ELF-1 (cell line): ENCODE data around the gene HDAC4.
A peak's percentile ranks its signal among the peaks of the same experiment; 100 is the strongest.

Experiments used
- DNase-seq: peaks from one replicate; pipeline ENCODE4 v3.0.0-alpha.2; 2016; ENCODE audit warnings: low read depth, low spot score

HDAC4 gene

DNA sequence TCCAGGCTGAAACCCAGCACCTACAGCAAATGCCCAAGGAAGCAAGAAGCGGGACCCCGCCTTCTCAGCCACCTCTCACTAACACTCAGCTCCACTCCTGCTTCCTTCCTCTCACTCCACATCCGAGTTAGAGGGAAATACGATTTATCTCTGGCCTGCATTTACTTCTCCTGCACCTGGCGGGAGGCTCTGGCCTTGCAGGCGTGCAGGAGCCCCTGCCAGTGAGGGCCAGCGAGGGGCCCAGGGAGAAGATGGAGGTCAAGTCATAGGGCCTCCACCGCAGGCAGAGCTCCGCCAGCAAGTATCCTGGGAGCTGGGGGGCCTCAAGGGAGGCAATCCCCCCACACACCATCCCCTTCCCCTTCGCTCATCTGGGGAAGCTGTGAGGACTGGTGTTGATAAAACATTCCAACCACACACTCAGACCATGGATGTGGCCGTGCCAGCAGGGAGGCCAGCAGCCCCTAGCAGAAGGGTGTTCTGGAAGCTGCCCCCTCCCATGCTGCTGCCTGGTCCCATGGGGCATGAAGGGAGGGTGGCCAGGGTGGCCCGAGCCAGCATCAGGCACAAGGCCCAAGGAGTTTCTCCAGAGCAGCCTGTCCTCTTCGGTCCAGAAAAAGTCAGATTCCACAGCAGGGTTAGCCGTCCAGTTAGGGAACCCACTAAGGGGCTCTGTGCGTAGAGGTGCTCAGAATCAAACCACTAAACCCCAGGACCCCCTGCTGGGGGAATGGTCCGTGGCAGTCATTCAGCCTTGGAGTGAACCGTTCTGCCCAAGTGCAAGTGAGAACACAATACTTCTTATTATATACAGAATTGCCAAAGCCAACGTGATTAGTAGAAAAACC is 91.2 kb downstream of the HDAC4 start:
- no peak for DNase-seq

DNA sequence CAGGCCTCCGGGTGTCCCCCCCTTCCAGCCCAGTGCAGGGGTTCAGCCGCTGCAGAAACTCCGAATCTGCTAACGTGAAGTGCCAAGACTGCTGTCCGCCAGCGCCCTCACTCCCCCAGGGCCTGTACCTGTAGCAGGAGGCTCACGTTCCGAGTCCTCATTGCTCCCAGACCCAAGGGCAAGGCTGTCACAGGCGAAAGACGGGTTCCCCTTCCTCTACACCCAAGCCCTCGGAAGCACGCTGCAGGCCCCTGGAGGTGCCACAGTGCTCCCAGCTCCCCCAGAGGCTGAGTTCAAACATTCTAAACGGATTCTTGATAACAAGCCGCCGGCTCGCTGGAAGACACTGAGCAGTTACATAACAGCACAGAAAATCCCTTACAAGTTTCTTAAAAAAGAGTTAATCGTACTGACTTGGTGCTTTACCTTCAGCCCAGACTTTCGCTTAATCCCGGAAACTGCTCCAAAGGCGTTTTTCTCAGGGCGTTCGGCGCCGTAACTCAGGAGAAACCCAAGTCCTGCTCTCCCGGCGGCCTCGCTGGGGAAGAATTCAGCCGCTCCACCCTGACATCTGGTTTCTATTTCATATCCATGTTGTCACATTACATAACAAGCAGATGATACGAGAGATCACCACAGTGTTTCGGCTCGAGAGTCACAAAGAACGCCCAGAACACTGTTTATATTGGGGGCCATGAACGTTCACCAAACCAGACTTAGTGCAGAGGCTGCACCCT is 92.0 kb downstream of the HDAC4 start:
- DNase-seq = no peak

DNA sequence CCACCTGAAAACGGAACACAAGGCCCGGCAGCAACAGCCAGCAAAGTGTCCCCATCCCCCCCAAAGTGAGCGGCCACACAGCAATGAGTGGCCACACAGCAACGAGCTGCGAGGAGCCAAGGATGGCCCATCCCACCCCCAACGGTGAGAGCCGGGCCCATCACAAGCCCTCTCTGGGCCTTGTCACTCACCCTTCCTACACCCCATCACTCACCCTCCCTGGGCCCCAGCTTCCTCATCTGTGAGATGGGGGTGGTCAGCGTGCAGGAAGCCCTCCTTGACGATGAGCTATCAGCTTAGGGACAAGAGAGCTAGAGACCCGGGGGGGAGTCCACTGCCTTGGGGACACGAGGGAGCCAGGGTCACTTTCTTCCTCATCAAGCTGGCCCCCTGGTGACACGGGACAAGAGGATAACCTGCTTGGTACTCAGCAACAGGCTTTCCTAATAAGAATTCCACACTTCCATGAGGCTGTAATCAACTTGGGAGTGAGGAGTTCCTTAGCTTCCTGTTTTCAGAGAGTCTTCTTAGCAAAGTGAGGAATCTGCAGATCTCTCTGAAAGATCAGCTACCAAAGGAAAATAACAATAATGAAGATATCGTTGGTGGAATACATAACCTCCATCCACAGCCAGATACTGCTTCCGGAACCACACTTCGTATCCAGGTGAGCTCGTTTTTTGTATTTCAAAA is 92.8 kb downstream of the HDAC4 start:
- DNase-seq = no peak

DNA sequence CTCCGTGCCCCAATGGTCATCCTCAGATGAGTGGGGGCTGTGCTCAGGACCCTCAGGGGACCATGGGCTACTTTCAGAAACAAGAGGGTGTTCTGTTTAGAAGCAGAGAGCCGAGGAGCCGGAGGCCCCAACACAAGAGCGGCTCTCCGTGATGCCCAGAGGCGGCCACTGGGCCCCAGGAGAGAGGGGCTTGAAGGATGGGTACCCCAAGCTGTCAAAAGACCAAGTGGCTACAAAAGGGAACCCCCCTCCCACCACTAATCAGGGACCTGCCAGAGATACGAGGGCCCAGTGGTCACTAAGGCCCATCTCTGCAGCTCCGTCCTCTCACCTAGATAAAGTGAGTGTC is 93.6 kb downstream of the HDAC4 start:
- DNase-seq = no peak

DNA sequence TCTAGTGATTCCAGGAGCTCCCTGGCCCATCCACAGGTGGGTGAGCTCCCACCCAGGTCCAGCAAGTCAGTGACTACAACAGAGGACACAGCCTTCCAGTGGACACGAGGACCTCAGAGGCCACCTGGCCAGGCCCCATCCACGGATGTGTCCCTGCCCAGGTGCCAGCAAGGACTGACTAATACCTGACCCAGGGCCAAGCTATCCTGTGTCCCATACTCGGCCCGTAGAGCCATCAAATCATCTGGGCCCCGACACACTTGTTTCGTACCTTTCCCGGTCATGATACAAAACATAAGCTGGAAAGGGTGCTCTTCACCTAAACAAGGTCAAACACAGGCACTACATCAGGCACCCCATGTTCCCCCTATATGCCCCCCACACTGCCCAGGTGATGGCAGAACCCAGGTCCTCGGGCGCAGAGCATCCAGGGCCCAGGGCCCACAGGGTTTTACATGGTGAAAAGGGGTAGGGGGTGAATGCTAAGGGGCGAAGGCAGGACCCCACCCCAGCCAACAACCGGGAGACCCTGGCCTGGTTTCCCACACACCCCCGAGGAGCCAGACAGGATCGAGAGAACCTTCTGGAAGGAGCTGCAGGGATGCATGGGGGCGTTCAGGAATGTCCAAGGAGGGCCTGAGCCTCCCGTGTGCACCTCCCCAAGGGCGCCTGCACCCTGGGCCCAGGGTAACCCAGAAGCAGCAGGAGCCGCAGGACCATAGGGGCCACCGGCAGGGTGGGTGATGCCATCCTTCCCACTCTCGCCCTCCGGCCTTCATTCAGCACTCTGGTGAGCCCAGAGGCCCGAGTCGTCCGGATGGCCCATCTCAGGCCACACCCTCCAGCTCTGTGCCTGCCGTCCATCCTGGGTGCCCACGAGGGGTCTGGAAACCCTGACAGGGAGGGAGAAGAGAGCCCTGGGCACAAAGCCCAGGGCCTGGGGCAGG is 94.3 kb downstream of the HDAC4 start:
- DNase-seq = no peak

DNA sequence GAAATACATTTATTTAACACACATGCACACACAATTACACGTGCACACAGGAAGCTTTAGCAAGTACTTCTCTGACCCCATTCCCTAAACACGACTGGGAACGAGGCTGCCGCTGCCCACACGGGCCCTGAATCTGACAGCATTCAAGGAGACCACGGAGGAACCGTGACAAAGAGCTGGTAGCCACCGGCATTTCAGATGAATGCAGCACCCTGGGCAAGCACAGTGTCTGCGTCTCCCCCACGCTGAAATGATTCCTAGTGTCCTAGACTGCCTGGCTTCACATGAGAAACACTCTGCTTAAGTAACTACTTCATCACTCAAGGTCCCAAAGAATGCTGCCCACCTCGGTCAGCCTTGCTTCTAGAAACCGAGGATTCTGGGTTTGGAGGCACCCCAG is 95.0 kb downstream of the HDAC4 start:
- no peak for DNase-seq

DNA sequence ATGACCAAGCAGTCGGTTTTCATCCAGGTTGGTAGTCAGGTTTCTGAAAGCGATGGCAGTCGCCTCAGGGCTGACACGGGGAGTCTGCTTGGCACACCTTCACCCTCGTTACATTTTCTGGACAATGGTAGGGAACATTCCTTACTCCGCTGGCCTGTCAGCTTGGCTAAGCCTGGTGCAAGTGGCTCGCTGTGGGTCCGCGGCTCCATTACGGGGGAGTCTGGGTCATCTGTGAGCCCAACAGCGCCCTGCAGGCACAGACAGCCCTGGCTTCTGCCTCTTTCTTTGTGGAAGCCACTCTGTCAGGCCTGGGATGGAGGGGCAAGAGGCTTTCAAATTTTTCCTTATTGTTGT is 95.6 kb downstream of the HDAC4 start:
- peak; percentile 62 for DNase-seq

DNA sequence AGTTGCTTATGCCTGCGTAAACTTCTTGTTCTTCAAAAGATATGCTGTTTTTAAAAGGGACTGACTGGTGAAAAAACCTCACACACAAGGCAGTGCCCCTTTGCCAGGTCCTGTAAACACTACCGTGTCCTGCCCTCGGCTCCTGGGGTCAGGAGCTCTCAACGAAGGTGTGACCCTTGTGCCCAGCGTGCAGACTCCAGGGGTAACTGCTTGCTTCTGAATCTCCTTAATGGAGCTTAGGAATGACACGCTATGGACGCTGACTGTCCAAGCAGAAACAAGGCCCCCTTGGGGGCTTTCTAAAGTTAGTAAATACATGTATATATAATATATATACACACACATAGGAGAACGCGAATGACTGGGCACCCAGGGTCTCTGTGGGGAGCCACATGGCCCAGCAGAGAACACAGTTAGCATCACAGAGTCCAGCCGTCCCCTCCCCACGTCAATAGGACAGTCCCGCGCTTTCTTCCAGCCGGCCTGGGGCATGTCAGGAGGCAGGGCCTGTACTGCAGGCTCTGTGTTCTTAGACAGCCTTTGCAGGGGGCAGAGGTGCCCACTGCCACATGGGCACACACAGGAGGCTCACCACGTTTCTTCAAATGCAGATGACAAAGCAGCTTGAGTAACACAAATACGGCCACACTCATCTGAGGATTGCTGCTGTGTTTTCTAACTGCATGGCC is 96.1 kb downstream of the HDAC4 start:
- no peak for DNase-seq

DNA sequence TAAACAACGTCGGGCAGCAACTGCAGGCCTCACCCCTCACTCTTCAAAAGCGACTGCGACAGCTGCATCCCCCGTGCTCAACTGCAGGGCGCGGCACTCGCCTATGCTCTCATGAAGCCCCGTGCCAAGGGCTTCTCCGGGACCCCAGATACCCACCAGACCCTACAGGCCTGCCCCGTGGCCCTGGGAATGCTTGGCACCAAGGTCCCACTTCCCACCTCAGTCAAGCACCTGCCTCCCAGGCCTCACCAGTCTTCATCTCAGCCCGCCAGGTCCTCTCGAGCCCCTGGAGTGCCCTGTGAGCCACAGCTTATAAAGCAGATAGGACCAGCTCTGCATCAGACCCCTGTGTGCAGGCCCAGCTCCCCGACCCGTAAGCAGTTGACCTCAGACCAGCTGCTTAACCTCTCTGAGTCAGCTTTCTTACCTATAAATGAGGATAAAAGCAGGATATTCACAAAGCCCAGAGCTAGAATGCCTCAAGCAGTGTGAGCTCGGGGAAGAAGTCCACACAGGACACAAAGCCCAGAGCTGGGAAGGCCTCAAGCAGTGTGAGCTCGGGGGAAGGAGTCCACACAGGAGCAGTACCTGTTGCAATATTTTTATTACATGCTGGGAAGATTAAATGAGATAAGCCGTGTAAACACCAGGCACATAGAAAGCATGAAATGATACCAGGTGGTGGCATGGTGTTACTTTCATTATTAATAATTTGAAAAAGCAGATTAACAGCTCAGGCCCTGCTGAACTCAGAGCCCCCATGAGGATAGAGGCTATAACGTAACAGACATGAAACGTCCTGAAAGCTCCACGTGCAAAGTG is 96.9 kb downstream of the HDAC4 start:
- no peak for DNase-seq

DNA sequence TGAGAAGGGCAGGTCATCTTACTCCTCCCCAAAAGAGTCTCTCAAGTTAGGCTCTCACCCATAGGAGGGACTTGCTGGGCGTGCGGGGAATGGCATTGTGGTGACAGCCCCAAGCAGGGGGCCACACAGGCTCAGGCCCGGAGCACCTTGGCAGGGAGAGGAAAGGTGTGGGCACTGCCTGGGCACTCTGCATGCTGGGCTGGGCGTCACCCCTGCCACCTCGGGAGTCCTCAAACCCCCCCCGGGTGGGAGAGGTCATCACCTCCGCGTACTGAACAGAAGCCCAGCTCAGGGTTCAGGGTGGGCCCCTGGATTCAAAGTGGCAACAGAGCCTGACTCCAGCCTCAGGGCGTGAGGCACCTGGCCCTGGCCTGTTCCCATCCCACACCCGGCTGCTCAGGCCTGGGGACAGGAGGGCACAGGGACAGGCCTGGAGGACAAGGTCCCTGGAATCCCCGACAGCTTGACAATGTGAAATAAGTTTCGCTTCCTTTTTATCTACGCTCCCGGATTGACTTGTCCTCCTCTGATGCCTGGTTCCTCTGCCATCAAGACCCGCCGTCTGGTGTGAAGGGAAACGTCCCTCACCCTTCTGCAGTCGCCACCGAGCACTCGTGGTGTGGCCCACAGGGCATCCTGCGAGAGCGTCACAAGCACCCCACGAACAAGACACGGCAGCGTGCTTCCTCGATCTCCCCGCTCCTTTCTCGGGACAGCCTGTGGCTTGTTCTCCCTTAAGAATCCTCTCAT is 97.8 kb downstream of the HDAC4 start:
- DNase-seq = no peak

DNA sequence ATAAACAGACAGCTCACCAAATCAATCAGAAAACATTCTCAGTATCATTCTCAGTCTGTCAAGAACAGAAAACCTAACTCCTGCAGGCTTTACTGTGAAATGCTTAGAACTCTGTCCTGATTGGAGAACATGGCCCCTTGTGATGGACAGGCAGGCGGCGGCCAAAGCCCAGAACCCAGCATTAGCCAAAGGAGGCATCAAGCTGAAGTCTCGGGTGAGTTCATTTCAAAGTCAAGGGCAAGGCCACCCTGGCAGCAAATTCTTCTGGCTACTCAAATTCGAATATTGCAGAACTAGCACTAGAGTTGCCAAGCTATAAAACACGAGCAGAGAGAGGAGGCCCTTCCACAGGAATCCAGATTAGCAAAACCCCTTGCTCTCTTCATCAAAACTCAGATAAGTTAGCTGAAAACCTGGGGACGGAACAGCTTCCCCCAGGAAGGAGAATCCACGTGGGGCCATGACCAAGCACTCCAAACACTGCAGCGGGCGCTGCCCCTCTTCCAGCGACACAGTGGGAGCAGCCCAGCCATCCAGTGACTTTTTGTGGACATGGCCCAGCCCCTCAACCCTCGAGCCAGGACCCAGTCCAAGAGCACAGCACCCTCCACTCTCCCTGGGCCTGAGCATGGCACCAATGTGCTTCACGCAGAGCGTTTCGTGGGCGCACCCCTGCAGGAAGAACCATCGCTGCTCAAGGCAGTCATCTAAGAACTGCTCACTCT is 98.6 kb downstream of the HDAC4 start:
- no peak for DNase-seq

DNA sequence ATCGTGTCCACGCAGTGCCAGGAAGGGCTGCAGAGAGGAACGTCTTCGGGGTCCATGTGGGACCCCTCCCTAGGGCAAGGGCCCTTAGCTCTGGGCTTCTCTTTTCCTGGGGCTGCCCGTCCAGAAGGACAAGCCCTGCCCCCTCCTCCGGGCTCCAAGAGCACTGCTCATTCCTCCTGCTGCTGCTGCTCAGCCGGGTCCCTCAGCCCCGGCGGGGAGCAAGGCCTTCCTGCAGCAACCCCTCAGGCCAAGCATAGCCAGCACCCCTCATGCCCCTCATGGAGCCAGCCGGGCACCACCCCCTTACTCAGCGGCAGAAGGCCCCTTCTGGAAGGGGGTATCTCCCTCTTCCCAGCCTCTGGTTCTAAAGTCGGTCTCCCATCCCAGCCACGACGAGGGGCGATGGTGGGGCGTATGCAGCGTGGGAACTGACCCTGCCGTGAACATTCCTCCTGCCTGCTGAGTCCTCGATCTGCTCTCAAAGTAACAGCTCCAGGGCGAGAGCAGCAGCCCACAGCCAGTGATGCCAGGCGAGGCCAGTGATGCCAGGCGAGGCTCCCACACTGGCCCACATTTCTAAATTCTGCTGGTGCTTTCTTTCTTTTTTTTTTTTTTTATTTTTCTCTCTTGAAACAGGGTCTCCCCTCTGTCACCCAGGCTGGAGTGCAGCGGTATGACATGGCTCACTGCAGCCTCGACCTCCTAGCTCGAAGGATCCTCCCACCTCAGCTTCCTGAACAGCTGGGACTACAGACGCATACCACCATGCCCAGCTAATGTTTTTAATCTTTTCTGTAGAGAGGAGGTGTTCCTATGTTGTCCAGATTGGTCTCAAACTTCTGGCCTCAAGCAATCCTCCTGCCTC is 99.7 kb downstream of the HDAC4 start:
- DNase-seq = no peak

DNA sequence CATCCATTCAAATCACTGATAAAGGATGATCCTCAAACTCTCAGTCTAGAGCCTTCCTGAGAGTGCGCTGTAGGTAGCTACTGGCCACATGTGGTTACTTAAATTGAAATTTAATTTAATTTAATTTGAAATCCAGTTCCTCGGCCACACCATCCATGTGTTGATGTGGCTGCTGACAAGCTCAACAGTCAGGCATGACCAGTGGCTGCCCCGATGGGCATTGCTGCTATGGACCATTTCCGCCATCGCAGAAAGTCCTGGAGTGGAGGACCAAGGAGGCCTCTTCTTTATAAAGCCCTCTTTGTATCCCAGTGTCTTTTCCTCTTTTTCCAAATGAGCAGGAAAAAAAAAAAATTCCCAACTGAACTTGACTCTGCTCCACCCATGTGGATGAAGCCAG is 100.6 kb downstream of the HDAC4 start:
- no peak for DNase-seq

DNA sequence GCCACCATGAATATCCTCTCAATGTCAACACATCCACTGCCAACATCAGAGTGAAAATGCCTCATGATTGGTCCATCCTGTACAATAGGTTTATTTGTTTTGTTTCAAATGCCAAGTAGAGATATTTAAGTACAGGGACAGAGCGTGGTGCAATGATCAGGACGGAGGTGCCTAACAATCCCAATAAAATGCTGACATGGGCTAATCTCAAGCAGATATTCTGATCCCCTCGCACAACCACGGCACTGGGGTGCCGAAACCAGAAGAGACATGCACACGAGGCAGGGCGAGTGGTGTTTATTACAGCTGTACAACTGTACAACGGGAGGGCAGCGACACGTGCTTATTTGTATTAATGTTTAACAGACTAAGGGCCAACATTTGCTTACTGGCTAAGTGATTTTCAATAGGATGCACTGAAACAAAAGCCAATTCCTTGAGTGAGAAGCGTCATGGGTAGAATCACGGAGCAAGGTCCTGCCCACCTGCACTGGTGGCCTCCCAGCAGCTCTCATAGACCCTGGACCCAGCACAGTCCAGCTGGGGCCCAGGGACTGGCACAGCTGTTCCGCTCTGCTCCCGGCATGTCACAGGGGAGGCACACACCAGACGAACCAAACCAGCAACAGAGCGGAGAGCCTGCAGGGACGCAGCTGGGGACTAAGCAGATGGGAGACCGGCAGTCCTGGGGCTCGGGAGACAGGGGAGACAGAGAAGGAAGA is 101.4 kb downstream of the HDAC4 start:
- no peak for DNase-seq

DNA sequence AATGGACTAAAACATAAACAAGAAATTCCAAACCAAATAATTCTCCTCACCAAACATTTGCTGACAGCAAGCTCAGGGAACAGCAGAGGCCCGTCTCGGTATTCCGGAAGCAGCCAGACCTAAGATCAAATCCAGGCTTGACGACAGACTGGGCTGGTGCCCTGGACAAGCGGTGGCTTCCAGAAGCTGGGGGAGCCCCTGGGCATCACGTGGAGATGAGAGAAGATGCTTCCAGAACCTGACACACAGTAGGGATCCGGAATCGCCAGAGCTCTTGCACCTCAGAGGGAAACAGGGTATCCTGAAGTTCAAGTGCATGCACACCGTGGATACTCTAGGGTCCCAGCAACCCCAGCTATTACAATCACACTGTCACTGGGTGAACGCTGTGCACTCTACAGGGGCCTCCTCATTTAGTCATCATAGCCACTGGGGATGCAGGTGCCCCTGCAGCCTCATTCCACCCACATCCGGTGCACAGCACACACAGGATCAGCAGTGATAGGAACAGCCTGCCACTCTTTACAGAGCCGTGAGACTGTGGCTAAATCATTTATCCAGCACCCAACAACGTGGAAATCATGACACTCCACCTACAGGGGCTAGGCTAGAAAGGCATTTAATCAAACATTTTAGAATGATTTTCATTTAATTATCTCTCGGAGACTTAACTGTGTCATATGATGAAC is 102.6 kb downstream of the HDAC4 start:
- no peak for DNase-seq
